Ascending aorta (tissue), 2 donors: ENCODE measurements around the gene OLIG2. TPM values are rescaled to one million over a fixed set of nuclear protein-coding genes. Genes with fewer than 3 reads are reported as not detected.

ENCODE experiments used
- DNase-seq, 2 donors: peaks; one replicate each; pipeline ENCODE4 v3.0.0-alpha.2; 2019; ENCODE audit warnings: low spot score in 2 of 2
- H3K27ac ChIP-seq, 2 donors: fragments of 200-600 bp; sonication (generic); one replicate each; pipeline ENCODE4 v1.5.1; 2016 to 2017; ENCODE audit warnings: mild to moderate bottlenecking in 1 of 2
- H3K27me3 ChIP-seq: fragments of 200-600 bp; sonication (generic); one replicate; pipeline ENCODE4 v1.5.1; 2017
- H3K36me3 ChIP-seq, 2 donors: fragments of 200-600 bp; sonication (generic); one replicate each; pipeline ENCODE4 v1.5.1; 2016
- H3K4me1 ChIP-seq, 2 donors: fragments of 200-600 bp; sonication (generic); one replicate each; pipeline ENCODE4 v1.5.1; 2016 to 2017; ENCODE audit warnings: mild to moderate bottlenecking in 1 of 2
- H3K4me3 ChIP-seq, 2 donors: fragments of 200-600 bp; sonication (generic); one replicate each; pipeline ENCODE4 v1.5.1; 2016 to 2017; ENCODE audit warnings: mild to moderate bottlenecking in 1 of 2
- H3K9me3 ChIP-seq, 2 donors: fragments of 200-600 bp; sonication (generic); one replicate each; pipeline ENCODE4 v1.5.1; 2016
- CTCF ChIP-seq, 3 experiments: fragments of 200-600 bp in 2 of 3; fragments of 450-650 bp in 1 of 3; sonication (generic) in 2 of 3; IDR thresholded peaks; one replicate each; pipeline ENCODE4 v1.5.1; 2016 to 2019; ENCODE audit warnings: antibody characterized with exemption in 3 of 3, mild to moderate bottlenecking in 1 of 3, moderate library complexity in 1 of 3
- intact Hi-C: fragments of 100-400 bp; cut with DNase I; formaldehyde crosslinking; loops from one replicate; pipeline ENCODE4 v1.15.1; 2023
- total RNA-seq: library from RNA; depleted of rRNA; stranded (reverse); fragments of >200 nt; gene quantifications from one replicate; pipeline ENCODE4 v1.1.0, GENCODE V29; 2016

OLIG2 gene
- not detected for total RNA-seq

GRCh38 chr21:33025489-33026442 lies at the start of gene OLIG2:
OLIG2 (plus strand) TSS chr21:33025935; CDS start chr21:33026863, 928 bp downstream.
- intact Hi-C loops, result no loop called here
- Histone ChIP-seq H3K27me3 (peaks cover 11% of the 10 kb centered on the region), H3K9me3 (no peaks in the 10 kb centered on the region), H3K4me3 (peak within 1 kb of the TSS; percentile 12 to 32), H3K4me1 (no peaks in the 10 kb centered on the region), H3K36me3 (no peaks in the 10 kb centered on the region), H3K27ac (no peak within 1 kb of the TSS)
- TF ChIP-seq CTCF (IDR thresholded peaks at IDR 0.05), result no peak
- DNase-seq, result no peak

- Histone ChIP-seq H3K9me3 (no peaks in the 10 kb centered on the region), H3K4me1 (no peaks in the 10 kb centered on the region), H3K36me3 (no peaks in the 10 kb centered on the region), H3K27ac (no peak overlapping the region), H3K27me3 (no peaks in the 10 kb centered on the region), H3K4me3 (no peak overlapping the region)
- TF ChIP-seq CTCF (IDR thresholded peaks at IDR 0.05), result no peak
- intact Hi-C loops, result no loop called here
- DNase-seq, result no peak
These were observed 48.9 kb upstream of the OLIG2 start for GRCh38 chr21:32976791-32977190.

DNA sequence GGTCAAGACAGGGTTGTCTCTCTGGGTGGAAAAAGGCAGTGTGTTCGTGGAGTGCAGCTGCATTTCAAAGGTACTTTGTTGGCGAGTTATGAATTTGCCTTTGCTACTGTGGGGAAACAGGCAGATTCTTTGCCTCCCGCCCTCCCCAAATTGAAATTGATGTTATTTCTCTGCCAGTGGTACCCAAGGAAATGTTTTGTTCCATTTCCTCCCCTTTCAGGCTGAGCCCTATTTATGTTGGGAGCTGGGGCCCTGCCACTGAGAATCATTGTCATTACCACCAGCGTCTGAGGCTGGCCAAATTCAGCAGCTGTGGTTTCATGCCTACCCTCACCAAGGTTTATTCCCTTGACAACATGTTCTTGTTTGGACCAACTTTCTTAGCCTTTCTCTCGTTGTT lies 48.5 kb upstream of the OLIG2 start:
- intact Hi-C loops, result no loop called here

DNA sequence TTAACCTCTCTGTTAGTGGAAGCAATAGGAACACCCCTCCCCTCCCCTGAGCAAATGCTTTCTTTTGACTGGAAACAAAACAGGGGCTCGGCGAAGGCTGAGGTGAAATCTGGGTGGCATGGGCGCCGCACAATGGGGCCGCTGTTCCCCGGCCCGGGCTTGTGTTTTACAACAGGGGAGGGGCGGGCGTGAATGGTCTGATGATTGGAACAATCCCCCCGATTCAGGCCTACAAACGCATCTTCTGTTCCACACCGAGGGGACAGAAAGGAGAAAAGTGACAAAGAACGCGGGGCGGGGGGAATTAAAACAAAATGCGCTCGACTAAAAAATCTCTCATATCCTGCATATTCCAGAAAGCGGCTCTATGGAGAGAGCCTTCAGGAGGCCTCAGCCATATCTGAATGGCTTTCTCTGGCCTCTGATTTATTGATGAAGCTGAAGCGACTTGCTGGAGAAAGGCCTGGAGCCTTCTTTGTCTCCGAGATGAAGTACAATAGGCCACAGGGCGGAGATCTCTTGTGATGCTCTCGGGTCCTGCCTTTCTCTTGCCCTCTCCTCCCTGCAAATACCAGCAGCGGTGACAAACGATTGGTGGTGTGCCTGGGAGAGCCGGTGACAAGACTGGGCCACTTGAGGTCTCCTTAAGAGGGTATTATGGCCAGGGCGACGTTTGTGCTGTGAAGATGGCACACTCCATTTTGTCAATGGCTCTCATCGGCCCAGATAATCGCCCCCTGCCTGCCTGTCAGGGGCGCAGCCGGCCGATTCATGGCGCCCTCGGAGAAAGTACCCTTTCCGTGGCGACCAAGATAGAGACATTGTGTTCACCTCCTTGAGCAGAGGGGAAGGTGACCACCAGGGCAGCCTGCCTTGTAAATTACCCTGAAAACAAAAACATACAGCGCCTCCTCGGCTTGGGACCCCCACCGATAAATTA lies 47.1 kb upstream of the OLIG2 start:
- no peaks in the 10 kb centered on the region for H3K4me1 ChIP-seq
- H3K36me3 ChIP-seq, result no peaks in the 10 kb centered on the region
- H3K9me3 ChIP-seq, result no peaks in the 10 kb centered on the region
- H3K27ac ChIP-seq, result no peak overlapping the region
- intact Hi-C loops, result no loop called here
- no peak for DNase-seq
- no peak for TF ChIP-seq CTCF (IDR thresholded peaks at IDR 0.05)
- H3K27me3 ChIP-seq, result no peaks in the 10 kb centered on the region
- H3K4me3 ChIP-seq, result no peak overlapping the region

More for the DNA sequence above, 48.5 kb upstream of the OLIG2 start:
- Histone ChIP-seq H3K27ac (no peak overlapping the region), H3K9me3 (no peaks in the 10 kb centered on the region), H3K4me1 (no peaks in the 10 kb centered on the region), H3K36me3 (no peaks in the 10 kb centered on the region), H3K4me3 (no peak overlapping the region), H3K27me3 (no peaks in the 10 kb centered on the region)
- DNase-seq, result no peak
- no peak for TF ChIP-seq CTCF (IDR thresholded peaks at IDR 0.05)

DNA sequence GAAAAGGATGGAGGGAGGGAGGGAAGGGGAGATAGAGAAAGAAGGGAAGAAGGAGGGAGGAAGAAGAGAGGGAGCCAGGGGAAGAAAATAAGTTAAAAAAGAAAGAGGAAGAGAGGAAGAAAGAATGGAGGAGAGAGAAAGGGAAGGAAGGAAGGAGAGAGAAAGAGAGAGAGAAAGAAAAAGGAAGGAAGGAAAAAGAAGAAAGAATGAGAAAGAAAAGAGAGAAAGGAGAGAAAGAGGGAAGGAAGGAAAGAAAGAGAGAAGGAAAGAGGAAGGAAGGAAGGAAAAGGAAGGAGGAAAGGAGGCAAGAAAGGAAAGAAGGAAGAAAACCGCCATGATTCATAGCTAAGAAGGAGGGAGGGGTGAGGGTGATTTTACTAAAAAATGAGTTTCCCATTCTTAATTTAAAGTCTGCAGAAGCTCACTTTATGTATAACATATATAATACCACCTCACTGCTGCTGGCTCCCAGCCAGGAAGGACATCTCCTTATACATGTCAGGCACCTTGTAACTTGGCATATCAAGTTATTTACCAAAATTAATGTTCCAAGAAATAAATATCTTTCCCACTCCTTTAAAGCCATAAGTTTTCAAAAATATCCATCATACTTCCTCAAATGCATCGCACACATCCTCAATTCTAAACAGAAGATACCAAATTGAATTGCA lies 46.0 kb upstream of the OLIG2 start:
- no peaks in the 10 kb centered on the region for H3K4me1 ChIP-seq
- no peak overlapping the region for H3K27ac ChIP-seq
- H3K9me3 ChIP-seq, result no peaks in the 10 kb centered on the region
- no peak for DNase-seq
- no peak overlapping the region for H3K4me3 ChIP-seq
- TF ChIP-seq CTCF (IDR thresholded peaks at IDR 0.05), result no peak
- H3K27me3 ChIP-seq, result no peaks in the 10 kb centered on the region
- no peaks in the 10 kb centered on the region for H3K36me3 ChIP-seq
- intact Hi-C loops, result no loop called here
